GM06990 (cell line): ENCODE data around the gene KLF16.

Source experiments
- DNase-seq: peaks from one replicate; pipeline ENCODE4 v3.0.0-alpha.2; 2011; ENCODE audit not compliant: insufficient read length; ENCODE audit errors: extremely low read depth
- H3K27me3 ChIP-seq: replicated peaks from 2 replicates; pipeline ENCODE4 v1.6.0; 2011; ENCODE audit warnings: low read length; ENCODE audit not compliant: control insufficient read depth, insufficient read depth
- H3K36me3 ChIP-seq: 2 replicates; pipeline ENCODE4 v1.5.1; 2011; ENCODE audit warnings: low read length; ENCODE audit not compliant: control insufficient read depth, insufficient read depth
- H3K4me3 ChIP-seq: replicated peaks from 2 replicates; pipeline ENCODE4 v1.5.1; 2011; ENCODE audit warnings: low read depth, mild to moderate bottlenecking, control low read depth, low read length
- CTCF ChIP-seq: IDR thresholded peaks from 2 replicates; pipeline ENCODE4 v1.5.1; 2011; ENCODE audit warnings: low read length, control low read depth, mild to moderate bottlenecking, inconsistent platforms; ENCODE audit not compliant: insufficient read depth, poor library complexity, severe bottlenecking

KLF16 gene

GRCh38 chr19:1843646-1844394, 19.6 kb downstream of the KLF16 start:
- Histone ChIP-seq H3K4me3 (no peak overlapping the region), H3K36me3 (peaks cover 9% of the 10 kb centered on the region), H3K27me3 (no peaks in the 10 kb centered on the region)
- no peak for TF ChIP-seq CTCF
- no peak for DNase-seq

DNA sequence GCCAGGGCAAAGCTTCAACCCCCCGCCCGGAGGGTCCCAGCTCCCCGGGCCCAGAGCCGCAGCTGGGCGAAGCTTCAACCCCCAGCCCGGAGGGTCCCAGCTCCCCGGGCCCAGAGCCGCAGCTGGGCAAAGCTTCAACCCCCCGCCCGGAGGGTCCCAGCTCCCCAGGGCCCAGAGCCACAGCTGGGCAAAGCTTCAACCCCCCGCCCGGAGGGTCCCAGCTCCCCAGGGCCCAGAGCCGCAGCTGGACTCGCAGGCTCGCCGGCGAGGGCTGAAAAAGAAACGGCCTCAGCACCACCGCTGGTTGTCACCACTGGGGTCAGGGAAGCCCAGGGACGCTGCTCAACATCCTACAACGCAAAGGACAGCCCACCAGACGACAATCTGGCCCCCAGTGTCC, 20.3 kb downstream of the KLF16 start:
- H3K4me3 ChIP-seq, result no peak overlapping the region
- TF ChIP-seq CTCF, result no peak
- H3K27me3 ChIP-seq, result no peaks in the 10 kb centered on the region
- DNase-seq, result no peak
- H3K36me3 ChIP-seq, result peaks cover 9% of the 10 kb centered on the region

- H3K4me3 ChIP-seq, result no peak overlapping the region
- no peak for TF ChIP-seq CTCF
- no peak for DNase-seq
- H3K36me3 ChIP-seq, result peaks cover 10% of the 10 kb centered on the region
- no peaks in the 10 kb centered on the region for H3K27me3 ChIP-seq
These were observed 22.0 kb downstream of the KLF16 start for GRCh38 chr19:1841209-1841924.

DNA sequence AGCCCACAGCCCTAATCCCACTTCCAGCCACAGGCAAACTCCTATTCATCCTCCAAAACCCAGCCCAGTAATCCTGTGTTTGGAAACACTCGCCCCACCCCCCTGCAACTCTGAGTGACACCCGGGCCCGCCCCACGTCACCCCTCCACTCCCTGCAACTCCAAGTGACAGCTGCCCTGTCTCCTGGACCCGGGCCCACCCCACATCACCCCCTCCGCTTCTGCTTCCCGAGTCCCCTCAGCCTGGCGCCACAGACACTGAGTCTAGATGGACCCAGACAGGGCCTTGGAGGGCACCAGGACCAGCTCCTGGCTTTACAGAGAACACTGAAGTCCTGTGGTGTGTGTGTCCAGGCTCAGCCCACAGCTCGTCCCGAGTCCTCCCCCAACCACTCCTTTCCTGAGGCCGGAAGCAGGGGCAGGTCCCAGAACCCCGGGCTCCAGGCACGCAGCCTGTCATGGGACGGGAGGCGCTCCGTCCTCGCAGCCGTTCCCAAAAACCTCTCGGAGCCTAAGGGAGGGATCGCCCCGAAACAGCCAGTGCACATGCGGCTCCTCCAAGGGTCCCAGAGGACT, 22.8 kb downstream of the KLF16 start:
- peaks cover 10% of the 10 kb centered on the region for H3K36me3 ChIP-seq
- H3K27me3 ChIP-seq, result no peaks in the 10 kb centered on the region
- DNase-seq, result no peak
- TF ChIP-seq CTCF, result no peak
- H3K4me3 ChIP-seq, result no peak overlapping the region

DNA sequence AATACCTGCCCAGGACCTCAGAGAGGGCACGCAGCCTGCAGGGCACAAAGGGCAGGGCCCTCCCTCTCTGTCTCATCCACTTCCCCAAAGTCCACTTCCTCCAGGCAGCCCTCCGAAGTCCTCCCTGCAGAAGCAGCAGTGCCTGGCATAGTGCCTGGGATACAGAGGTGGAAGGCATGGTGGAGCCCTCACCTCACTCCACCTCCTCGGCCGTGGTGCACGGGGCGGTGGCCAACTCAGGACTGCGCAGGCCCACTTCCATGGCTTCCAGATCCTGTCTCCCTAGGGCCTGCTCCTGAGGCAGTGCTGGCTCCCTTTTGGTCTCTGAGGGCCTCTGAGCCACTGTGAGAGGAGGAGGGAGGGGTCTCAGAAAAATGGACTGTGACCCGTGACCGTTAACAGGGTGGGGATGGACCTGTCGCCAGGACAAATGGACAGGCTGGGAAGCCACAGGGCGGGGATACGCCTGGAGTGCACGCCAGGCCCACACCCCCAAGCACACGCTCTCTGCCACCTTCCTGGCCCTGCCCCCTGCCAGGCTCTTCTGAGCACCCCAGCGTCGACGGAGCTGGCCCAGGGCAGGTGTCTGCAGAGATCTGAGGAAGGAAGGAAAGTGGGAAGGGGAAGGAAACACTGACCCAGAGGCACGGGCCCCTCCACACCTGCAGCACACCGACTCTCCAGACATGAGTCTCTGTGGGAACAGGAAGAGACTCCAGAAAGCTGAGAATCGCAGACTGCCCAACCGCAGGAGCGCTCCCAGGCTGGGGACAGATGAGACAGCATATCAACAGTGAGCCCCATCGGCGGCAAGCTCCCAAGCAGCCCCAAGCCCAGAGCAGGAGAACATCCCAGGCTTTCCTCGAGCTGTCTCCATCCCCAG, 23.5 kb downstream of the KLF16 start:
- no peak overlapping the region for H3K4me3 ChIP-seq

More for the DNA sequence above, 23.5 kb downstream of the KLF16 start:
- DNase-seq, result no peak
- H3K27me3 ChIP-seq, result no peaks in the 10 kb centered on the region
- H3K36me3 ChIP-seq, result peaks cover 7% of the 10 kb centered on the region
- TF ChIP-seq CTCF, result no peak
